Tibial artery (tissue), 4 donors: Measurements from ENCODE around the gene DMGDH.

ENCODE experiments used
- DNase-seq, 2 donors: peaks; one replicate each; pipeline ENCODE4 v3.0.0-alpha.2; 2019
- H3K27ac ChIP-seq, 2 donors: fragments of 200-600 bp; sonication (generic) in 1 of 2; 1 replicate in 1 of 2; 2 replicates in 1 of 2; pipeline ENCODE4 v1.5.1; 2018 to 2019; ENCODE audit warnings: mild to moderate bottlenecking in 1 of 2
- H3K27me3 ChIP-seq, 2 donors: fragments of 200-600 bp; sonication (generic) in 1 of 2; one replicate each; pipeline versions ENCODE4 v1.5.1 to v1.6.0; 2016 to 2019
- H3K36me3 ChIP-seq, 3 donors: fragments of 200-600 bp; sonication (generic) in 2 of 3; one replicate each; pipeline ENCODE4 v1.5.1; 2016 to 2019; ENCODE audit warnings: mild to moderate bottlenecking in 2 of 3
- H3K4me1 ChIP-seq, 4 donors: fragments of 200-600 bp; sonication (generic) in 2 of 4; 1 replicate in 3 of 4; 2 replicates in 1 of 4; pipeline ENCODE4 v1.5.1; 2016 to 2019
- H3K4me3 ChIP-seq, 2 donors: fragments of 200-600 bp; sonication (generic) in 1 of 2; 1 replicate in 1 of 2; 2 replicates in 1 of 2; pipeline ENCODE4 v1.5.1; 2018 to 2019; ENCODE audit warnings: mild to moderate bottlenecking in 2 of 2
- H3K9me3 ChIP-seq, 3 donors: fragments of 200-600 bp; sonication (generic) in 1 of 3; one replicate each; pipeline ENCODE4 v1.5.1; 2016 to 2019
- CTCF ChIP-seq, 2 experiments: fragments of 200-600 bp in 1 of 2; fragments of 450-650 bp in 1 of 2; IDR thresholded peaks; one replicate each; pipeline ENCODE4 v1.5.1; 2017 to 2019; ENCODE audit warnings: antibody characterized with exemption in 2 of 2, mild to moderate bottlenecking in 1 of 2, moderate library complexity in 1 of 2
- intact Hi-C: fragments of 100-400 bp; cut with DNase I; formaldehyde crosslinking; loops from one replicate; pipeline ENCODE4 v1.15.0; 2023; ENCODE audit warnings: low total_unique reads

Gene DMGDH

GRCh38 chr5:78992146-78992545, 77.3 kb downstream of the DMGDH start:
- DNase-seq: no peak
- no peaks in the 10 kb centered on the region for H3K9me3 ChIP-seq
- H3K4me3 ChIP-seq: no peak overlapping the region
- intact Hi-C loops: no loop called here
- no peak for TF ChIP-seq CTCF (IDR thresholded peaks at IDR 0.05)
- no peak overlapping the region for H3K27ac ChIP-seq
- H3K36me3 ChIP-seq: no peaks in the 10 kb centered on the region
- H3K4me1 ChIP-seq: no peaks in the 10 kb centered on the region
- H3K27me3 ChIP-seq: peaks cover 0 to 4% of the 10 kb centered on the region in 2 donors

DNA sequence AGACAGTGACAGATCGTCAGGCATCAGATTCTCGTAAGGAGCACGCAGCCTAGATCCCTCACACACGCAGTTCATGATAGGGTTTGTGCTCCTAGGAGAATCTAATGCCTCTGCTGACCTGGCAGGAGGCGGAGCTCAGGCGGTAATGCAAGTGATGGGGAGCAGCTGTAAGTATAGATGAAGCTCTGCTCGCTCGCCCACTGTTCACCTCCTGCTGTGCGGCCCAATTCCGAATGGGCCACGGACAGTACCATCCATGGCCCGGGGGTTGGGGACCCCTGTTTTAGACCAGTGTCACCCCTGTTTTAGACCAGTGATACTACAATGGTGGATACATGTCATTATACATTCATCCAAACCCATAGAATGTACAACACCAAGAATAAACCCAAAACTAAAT, 80.4 kb downstream of the DMGDH start:
- DNase-seq: no peak
- Histone ChIP-seq H3K36me3 (no peaks in the 10 kb centered on the region), H3K4me3 (no peak overlapping the region), H3K27ac (no peak overlapping the region), H3K4me1 (peaks cover 0 to 9% (median 0%) of the 10 kb centered on the region in 4 donors), H3K27me3 (no peaks in the 10 kb centered on the region), H3K9me3 (no peaks in the 10 kb centered on the region)
- intact Hi-C loops: no loop called here
- no peak for TF ChIP-seq CTCF (IDR thresholded peaks at IDR 0.05)

GRCh38 chr5:78985725-78986223, 83.7 kb downstream of the DMGDH start:
- peak overlapping the region; percentile 83 to 90 for H3K27ac ChIP-seq
- no peaks in the 10 kb centered on the region for H3K36me3 ChIP-seq
- peak overlapping the region; percentile 67 to 73 for H3K4me3 ChIP-seq
- intact Hi-C loops: no loop called here
- no peaks in the 10 kb centered on the region for H3K9me3 ChIP-seq
- peaks cover 0 to 21% (median 5%) of the 10 kb centered on the region in 4 donors for H3K4me1 ChIP-seq
- H3K27me3 ChIP-seq: no peaks in the 10 kb centered on the region
- TF ChIP-seq CTCF (IDR thresholded peaks at IDR 0.05): no peak
- peak in 1 of 2 donors; percentile 34 for DNase-seq

GRCh38 chr5:78985116-78985724, 84.3 kb downstream of the DMGDH start, which contains the start of gene ARSB:
Gene ARSB, minus strand, starts transcription at chr5:78985310. Its CDS starts 62 bp downstream, at chr5:78985248.
- peak; percentile 30 to 70 for DNase-seq
- no peaks in the 10 kb centered on the region for H3K27me3 ChIP-seq

GRCh38 chr5:78984439-78985115, 84.9 kb downstream of the DMGDH start:
- TF ChIP-seq CTCF (IDR thresholded peaks at IDR 0.05): peak; percentile 29 to 46
- Histone ChIP-seq H3K4me3 (peak overlapping the region; percentile 67 to 73), H3K27me3 (no peaks in the 10 kb centered on the region), H3K9me3 (no peaks in the 10 kb centered on the region), H3K27ac (peak overlapping the region; percentile 83 to 90), H3K36me3 (no peaks in the 10 kb centered on the region), H3K4me1 (peaks cover 0 to 21% (median 5%) of the 10 kb centered on the region in 4 donors)
- intact Hi-C loops: no loop called here
- DNase-seq: peak; percentile 83 to 89

More at GRCh38 chr5:78985116-78985724, 84.3 kb downstream of the DMGDH start, which contains the start of gene ARSB:
- Histone ChIP-seq H3K4me3 (peak within 1 kb of the TSS; percentile 67 to 73), H3K27ac (peak within 1 kb of the TSS; percentile 83 to 90), H3K36me3 (no peaks in the 10 kb centered on the region), H3K4me1 (peaks cover 0 to 21% (median 5%) of the 10 kb centered on the region in 4 donors), H3K9me3 (no peaks in the 10 kb centered on the region)
- no peak for TF ChIP-seq CTCF (IDR thresholded peaks at IDR 0.05)
- intact Hi-C loops: no loop called here
